ENCODE results near the gene RASAL2.

DNA sequence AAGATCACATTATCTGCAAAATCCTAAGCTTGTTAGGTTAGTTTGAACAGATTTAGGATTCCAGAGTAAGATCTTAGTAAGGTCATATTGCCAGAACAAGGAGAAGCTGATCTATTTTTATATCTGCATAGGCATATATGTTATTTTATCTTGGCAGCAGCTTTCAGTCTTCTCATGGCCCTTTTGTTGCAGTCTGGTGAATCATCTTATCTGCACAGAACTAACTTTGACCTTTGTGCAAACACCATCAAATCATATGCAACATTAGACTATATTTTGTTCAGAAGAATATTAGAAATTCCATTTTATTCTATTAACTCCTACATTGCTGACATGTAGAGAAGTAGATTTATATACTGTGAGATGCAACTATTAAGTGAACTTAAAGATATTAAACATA, 295.5 kb downstream of the RASAL2 start:
- TF ChIP-seq POLR2A (IDR thresholded peaks at IDR 0.05; ENCODE audit: low read depth, low read length) (no peak), SMC3 (IDR thresholded peaks at IDR 0.05; ENCODE audit: low read depth, low read length) (no peak), MAFK (IDR thresholded peaks at IDR 0.05; ENCODE audit: low read depth, low read length) (no peak), MXI1 (IDR thresholded peaks at IDR 0.05; ENCODE audit: borderline replicate concordance, low read depth, low read length) (no peak), CEBPB (IDR thresholded peaks at IDR 0.05; ENCODE audit: low read depth, low read length) (no peak), BHLHE40 (IDR thresholded peaks at IDR 0.05; ENCODE audit: low read depth, low read length) (no peak), RFX5 (IDR thresholded peaks at IDR 0.05; ENCODE audit: low read depth, low read length) (no peak), FOS (IDR thresholded peaks at IDR 0.05; ENCODE audit: low read depth, low read length) (no peak), RAD21 (IDR thresholded peaks at IDR 0.05; ENCODE audit: low read length) (no peak)
- TF ChIP-seq, protein P1, sequence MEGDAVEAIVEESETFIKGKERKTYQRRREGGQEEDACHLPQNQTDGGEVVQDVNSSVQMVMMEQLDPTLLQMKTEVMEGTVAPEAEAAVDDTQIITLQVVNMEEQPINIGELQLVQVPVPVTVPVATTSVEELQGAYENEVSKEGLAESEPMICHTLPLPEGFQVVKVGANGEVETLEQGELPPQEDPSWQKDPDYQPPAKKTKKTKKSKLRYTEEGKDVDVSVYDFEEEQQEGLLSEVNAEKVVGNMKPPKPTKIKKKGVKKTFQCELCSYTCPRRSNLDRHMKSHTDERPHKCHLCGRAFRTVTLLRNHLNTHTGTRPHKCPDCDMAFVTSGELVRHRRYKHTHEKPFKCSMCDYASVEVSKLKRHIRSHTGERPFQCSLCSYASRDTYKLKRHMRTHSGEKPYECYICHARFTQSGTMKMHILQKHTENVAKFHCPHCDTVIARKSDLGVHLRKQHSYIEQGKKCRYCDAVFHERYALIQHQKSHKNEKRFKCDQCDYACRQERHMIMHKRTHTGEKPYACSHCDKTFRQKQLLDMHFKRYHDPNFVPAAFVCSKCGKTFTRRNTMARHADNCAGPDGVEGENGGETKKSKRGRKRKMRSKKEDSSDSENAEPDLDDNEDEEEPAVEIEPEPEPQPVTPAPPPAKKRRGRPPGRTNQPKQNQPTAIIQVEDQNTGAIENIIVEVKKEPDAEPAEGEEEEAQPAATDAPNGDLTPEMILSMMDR (conservative IDR thresholded peaks at IDR 0.05; ENCODE audit: low read depth, low read length) = no peak
- TF ChIP-seq, protein P2, sequence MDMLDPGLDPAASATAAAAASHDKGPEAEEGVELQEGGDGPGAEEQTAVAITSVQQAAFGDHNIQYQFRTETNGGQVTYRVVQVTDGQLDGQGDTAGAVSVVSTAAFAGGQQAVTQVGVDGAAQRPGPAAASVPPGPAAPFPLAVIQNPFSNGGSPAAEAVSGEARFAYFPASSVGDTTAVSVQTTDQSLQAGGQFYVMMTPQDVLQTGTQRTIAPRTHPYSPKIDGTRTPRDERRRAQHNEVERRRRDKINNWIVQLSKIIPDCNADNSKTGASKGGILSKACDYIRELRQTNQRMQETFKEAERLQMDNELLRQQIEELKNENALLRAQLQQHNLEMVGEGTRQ (IDR thresholded peaks at IDR 0.05; ENCODE audit: low read depth, low read length) = no peak
- TF ChIP-seq, protein P3, sequence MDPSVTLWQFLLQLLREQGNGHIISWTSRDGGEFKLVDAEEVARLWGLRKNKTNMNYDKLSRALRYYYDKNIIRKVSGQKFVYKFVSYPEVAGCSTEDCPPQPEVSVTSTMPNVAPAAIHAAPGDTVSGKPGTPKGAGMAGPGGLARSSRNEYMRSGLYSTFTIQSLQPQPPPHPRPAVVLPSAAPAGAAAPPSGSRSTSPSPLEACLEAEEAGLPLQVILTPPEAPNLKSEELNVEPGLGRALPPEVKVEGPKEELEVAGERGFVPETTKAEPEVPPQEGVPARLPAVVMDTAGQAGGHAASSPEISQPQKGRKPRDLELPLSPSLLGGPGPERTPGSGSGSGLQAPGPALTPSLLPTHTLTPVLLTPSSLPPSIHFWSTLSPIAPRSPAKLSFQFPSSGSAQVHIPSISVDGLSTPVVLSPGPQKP (IDR thresholded peaks at IDR 0.05; ENCODE audit: borderline replicate concordance, low read depth, low read length) = no peak
